ENCODE data around the gene TMIE.

The TMIE gene

GRCh38 chr3:46664188-46664970 is 36.8 kb upstream of the TMIE start:
- no peaks in the 10 kb centered on the region for H3K27me3 ChIP-seq (ENCODE audit: control insufficient read depth, insufficient read depth, low read length)
- H3K4me1 ChIP-seq (ENCODE audit: control insufficient read depth, low read depth, low read length) = peaks cover 29% of the 10 kb centered on the region
- H3K9ac ChIP-seq (ENCODE audit: low read length) = no peak overlapping the region
- H3K36me3 ChIP-seq (ENCODE audit: control insufficient read depth, low read depth, low read length) = no peaks in the 10 kb centered on the region
- H3K27ac ChIP-seq (ENCODE audit: low read length) = no peak overlapping the region
- H3K4me3 ChIP-seq (ENCODE audit: low read length) = no peak overlapping the region
- no peaks in the 10 kb centered on the region for H3K9me3 ChIP-seq (ENCODE audit: control insufficient read depth, low read depth, low read length)

DNA sequence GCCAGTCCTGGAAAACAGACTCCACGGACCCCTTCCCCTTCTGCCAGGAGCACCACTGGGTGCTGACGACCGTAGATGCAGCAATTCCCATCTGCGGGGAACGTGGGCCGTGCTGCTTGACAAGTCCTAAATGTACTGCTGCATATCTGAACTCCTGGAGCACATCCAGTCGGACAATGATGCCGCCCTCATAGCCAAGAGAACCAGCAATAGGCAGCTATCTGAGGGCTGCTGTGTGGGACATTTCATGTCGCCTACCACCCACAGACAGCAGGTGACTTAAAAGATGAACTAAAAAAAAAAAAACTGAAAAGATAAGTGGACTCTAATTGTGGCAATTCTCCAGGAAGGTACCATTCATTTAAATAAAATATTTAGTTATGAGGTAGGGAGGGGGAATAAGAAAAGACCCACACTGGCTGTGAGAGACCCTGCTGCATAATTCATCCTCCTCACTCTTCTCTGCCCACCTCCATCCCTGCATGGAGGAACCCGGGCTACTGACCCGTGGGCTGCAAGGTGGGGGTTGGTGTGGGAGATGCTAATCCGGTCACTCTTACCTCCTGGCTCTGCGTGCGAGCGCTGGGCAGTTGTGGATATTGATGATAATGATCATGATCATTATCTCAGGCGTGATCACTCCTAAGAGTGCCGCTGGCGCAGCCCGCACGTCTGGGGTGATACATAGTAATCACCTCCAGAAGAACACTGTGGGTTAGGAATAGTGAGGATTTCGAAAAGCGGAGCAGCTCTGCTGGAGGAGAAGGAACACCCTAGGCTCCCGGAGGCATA is 36.0 kb upstream of the TMIE start:
- H3K27ac ChIP-seq (ENCODE audit: low read length) = no peak overlapping the region
- H3K36me3 ChIP-seq (ENCODE audit: control insufficient read depth, low read depth, low read length) = no peaks in the 10 kb centered on the region
- H3K27me3 ChIP-seq (ENCODE audit: control insufficient read depth, insufficient read depth, low read length) = no peaks in the 10 kb centered on the region
- H3K4me3 ChIP-seq (ENCODE audit: low read length) = no peak overlapping the region
- H3K9me3 ChIP-seq (ENCODE audit: control insufficient read depth, low read depth, low read length) = no peaks in the 10 kb centered on the region
- H3K4me1 ChIP-seq (ENCODE audit: control insufficient read depth, low read depth, low read length) = peaks cover 22% of the 10 kb centered on the region
- no peak overlapping the region for H3K9ac ChIP-seq (ENCODE audit: low read length)

GRCh38 chr3:46665763-46666452 is 35.3 kb upstream of the TMIE start:
- Histone ChIP-seq H3K36me3 (ENCODE audit: control insufficient read depth, low read depth, low read length) (no peaks in the 10 kb centered on the region), H3K9ac (ENCODE audit: low read length) (no peak overlapping the region), H3K9me3 (ENCODE audit: control insufficient read depth, low read depth, low read length) (no peaks in the 10 kb centered on the region), H3K4me1 (ENCODE audit: control insufficient read depth, low read depth, low read length) (peaks cover 18% of the 10 kb centered on the region), H3K4me3 (ENCODE audit: low read length) (no peak overlapping the region), H3K27ac (ENCODE audit: low read length) (no peak overlapping the region), H3K27me3 (ENCODE audit: control insufficient read depth, insufficient read depth, low read length) (no peaks in the 10 kb centered on the region)

DNA sequence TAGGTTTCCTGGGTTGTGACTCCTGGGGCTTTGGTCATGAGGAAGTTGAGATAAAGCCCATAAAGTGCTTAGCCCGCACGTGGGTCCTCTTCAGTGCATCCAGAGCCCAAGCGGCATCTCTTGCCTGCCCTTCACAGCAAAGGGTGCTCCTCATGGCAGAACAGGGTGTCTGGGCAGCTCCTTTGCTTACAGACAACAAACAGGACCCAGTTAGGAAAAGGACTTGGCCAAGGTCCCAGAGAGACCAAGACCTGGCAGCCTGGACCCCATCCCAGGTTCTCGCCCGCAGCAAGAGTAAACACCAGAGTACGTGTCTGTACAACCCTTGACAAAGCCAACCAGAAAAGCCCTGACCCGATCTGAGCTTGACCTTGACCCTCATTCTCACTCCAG is 34.7 kb upstream of the TMIE start:
- H3K27me3 ChIP-seq (ENCODE audit: control insufficient read depth, insufficient read depth, low read length) = no peaks in the 10 kb centered on the region
- H3K4me3 ChIP-seq (ENCODE audit: low read length) = no peak overlapping the region
- no peak overlapping the region for H3K9ac ChIP-seq (ENCODE audit: low read length)
- no peaks in the 10 kb centered on the region for H3K9me3 ChIP-seq (ENCODE audit: control insufficient read depth, low read depth, low read length)
- peaks cover 13% of the 10 kb centered on the region for H3K4me1 ChIP-seq (ENCODE audit: control insufficient read depth, low read depth, low read length)
- H3K36me3 ChIP-seq (ENCODE audit: control insufficient read depth, low read depth, low read length) = no peaks in the 10 kb centered on the region
- H3K27ac ChIP-seq (ENCODE audit: low read length) = no peak overlapping the region

DNA sequence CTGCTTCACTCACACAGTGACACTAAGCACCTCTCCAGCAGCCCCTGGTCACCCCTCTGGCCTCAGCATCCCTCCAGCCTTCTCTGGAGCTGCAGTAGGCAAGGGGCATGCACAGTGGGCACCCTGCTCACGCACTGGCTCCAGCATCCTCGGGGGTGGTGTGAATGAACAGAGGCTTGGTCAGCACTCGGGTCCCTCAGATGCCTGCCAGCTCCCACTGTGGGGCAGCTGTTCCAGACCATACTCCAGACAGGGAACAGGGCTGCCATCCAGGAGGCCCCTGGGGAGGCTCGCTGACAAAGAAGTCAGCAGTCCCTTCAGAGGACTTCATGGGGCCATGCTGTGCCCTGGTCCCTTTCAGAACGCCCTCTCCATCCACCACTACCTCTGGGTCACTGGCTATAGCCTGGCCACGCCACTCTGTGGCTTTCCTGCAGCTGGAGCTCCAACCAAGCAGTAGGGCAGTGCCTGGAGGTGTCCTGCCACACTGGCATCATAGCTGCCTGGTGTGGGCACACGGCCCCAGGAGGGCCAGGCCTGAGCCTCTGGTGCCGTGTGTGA is 34.1 kb upstream of the TMIE start:
- no peak overlapping the region for H3K27ac ChIP-seq (ENCODE audit: low read length)
- H3K36me3 ChIP-seq (ENCODE audit: control insufficient read depth, low read depth, low read length) = no peaks in the 10 kb centered on the region
- H3K27me3 ChIP-seq (ENCODE audit: control insufficient read depth, insufficient read depth, low read length) = no peaks in the 10 kb centered on the region
- peaks cover 6% of the 10 kb centered on the region for H3K4me1 ChIP-seq (ENCODE audit: control insufficient read depth, low read depth, low read length)
- no peak overlapping the region for H3K9ac ChIP-seq (ENCODE audit: low read length)
- no peaks in the 10 kb centered on the region for H3K9me3 ChIP-seq (ENCODE audit: control insufficient read depth, low read depth, low read length)
- no peak overlapping the region for H3K4me3 ChIP-seq (ENCODE audit: low read length)

- Histone ChIP-seq H3K27me3 (ENCODE audit: control insufficient read depth, insufficient read depth, low read length) (no peaks in the 10 kb centered on the region), H3K4me3 (ENCODE audit: low read length) (no peak overlapping the region), H3K4me1 (ENCODE audit: control insufficient read depth, low read depth, low read length) (peaks cover under 1% of the 10 kb centered on the region), H3K36me3 (ENCODE audit: control insufficient read depth, low read depth, low read length) (no peaks in the 10 kb centered on the region), H3K9me3 (ENCODE audit: control insufficient read depth, low read depth, low read length) (no peaks in the 10 kb centered on the region), H3K27ac (ENCODE audit: low read length) (no peak overlapping the region), H3K9ac (ENCODE audit: low read length) (no peak overlapping the region)
These were observed 33.5 kb upstream of the TMIE start for GRCh38 chr3:46667657-46668056.

DNA sequence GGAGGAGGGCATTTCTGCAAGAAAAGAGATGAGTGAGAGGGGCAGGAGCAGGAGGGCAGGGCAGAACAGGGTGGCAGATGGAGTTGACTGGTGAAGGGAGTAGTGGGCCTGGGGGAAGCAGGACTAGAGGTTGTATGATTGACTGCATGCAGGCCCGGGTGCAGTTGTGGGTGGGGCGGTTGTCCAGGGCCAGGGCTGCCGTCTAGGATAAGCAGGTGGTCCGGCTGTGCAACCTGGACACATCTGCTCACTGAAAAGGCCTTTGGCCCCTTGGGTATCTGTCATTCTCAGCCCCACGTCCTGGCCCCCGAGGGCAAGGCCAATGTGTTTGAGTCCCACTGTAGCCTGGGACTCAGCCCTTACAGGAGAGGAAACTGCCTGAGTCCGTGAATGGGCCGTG is 33.1 kb upstream of the TMIE start:
- no peak overlapping the region for H3K9ac ChIP-seq (ENCODE audit: low read length)
- no peaks in the 10 kb centered on the region for H3K9me3 ChIP-seq (ENCODE audit: control insufficient read depth, low read depth, low read length)
- no peaks in the 10 kb centered on the region for H3K36me3 ChIP-seq (ENCODE audit: control insufficient read depth, low read depth, low read length)
- H3K4me1 ChIP-seq (ENCODE audit: control insufficient read depth, low read depth, low read length) = no peaks in the 10 kb centered on the region
- H3K27me3 ChIP-seq (ENCODE audit: control insufficient read depth, insufficient read depth, low read length) = no peaks in the 10 kb centered on the region
- no peak overlapping the region for H3K27ac ChIP-seq (ENCODE audit: low read length)
- no peak overlapping the region for H3K4me3 ChIP-seq (ENCODE audit: low read length)

DNA sequence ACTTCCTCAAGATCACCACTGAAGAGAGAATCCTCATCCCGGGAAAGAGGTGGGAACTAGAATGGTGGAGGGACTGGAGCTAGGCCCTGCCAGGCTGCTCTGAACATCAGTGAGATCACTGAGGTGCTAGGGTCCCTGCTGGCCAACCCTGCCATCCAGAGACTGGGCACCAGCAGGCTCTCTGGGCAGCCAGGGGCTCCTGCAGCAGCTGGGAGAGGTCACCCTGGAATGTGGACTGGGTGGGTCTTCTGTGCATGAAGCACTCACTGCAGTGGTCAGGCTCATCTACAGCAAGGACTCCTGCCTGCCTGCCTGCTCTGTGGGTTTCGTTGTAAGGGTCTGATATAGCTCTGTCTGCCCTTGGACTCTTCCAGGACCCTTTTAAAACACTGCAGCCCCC is 32.6 kb upstream of the TMIE start:
- H3K36me3 ChIP-seq (ENCODE audit: control insufficient read depth, low read depth, low read length) = no peaks in the 10 kb centered on the region
- no peaks in the 10 kb centered on the region for H3K9me3 ChIP-seq (ENCODE audit: control insufficient read depth, low read depth, low read length)
- no peak overlapping the region for H3K9ac ChIP-seq (ENCODE audit: low read length)
- no peaks in the 10 kb centered on the region for H3K27me3 ChIP-seq (ENCODE audit: control insufficient read depth, insufficient read depth, low read length)
- H3K4me1 ChIP-seq (ENCODE audit: control insufficient read depth, low read depth, low read length) = no peaks in the 10 kb centered on the region
- H3K4me3 ChIP-seq (ENCODE audit: low read length) = no peak overlapping the region
- H3K27ac ChIP-seq (ENCODE audit: low read length) = no peak overlapping the region

DNA sequence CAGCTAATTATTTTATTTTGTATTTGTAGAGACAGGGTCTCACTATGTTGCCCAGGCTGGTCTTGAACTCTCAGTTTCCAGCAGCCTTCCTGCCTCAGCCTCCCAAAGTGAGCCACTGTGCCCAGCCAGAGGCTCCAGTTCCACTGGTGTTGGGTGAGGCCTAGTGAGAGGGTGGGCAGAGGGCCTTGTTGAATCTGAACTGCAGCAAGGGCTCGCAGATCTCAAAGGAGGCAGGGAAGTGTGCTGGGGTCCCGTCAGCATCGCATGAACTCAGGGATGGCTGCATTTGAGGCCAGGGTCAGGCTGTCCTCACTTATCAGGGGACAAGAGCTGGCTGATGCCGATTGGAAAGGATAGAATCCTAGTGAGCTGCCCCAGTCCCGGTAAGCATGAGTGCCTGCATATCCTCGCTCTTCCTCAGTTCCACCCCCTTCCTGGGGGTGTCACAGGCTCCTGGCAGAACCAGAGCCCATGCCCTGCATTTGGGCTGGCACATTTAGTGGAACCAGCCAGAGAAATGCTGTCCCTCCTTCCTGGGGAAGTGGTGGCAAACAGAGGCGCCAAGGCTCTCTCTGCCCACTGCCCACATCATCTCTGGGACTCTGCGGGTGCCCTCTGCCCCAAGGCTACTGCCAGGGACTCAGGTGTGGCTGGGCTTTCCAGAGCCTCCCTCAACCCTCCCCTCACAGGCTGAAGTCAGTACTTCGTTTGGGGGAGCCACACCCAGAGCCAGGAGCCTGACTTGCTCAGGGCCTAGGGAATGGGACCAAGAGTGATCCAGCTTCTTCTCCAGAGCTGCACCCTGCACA is 31.8 kb upstream of the TMIE start:
- Histone ChIP-seq H3K36me3 (ENCODE audit: control insufficient read depth, low read depth, low read length) (no peaks in the 10 kb centered on the region), H3K4me1 (ENCODE audit: control insufficient read depth, low read depth, low read length) (no peaks in the 10 kb centered on the region), H3K9me3 (ENCODE audit: control insufficient read depth, low read depth, low read length) (no peaks in the 10 kb centered on the region), H3K27ac (ENCODE audit: low read length) (no peak overlapping the region), H3K9ac (ENCODE audit: low read length) (no peak overlapping the region), H3K27me3 (ENCODE audit: control insufficient read depth, insufficient read depth, low read length) (no peaks in the 10 kb centered on the region), H3K4me3 (ENCODE audit: low read length) (no peak overlapping the region)

DNA sequence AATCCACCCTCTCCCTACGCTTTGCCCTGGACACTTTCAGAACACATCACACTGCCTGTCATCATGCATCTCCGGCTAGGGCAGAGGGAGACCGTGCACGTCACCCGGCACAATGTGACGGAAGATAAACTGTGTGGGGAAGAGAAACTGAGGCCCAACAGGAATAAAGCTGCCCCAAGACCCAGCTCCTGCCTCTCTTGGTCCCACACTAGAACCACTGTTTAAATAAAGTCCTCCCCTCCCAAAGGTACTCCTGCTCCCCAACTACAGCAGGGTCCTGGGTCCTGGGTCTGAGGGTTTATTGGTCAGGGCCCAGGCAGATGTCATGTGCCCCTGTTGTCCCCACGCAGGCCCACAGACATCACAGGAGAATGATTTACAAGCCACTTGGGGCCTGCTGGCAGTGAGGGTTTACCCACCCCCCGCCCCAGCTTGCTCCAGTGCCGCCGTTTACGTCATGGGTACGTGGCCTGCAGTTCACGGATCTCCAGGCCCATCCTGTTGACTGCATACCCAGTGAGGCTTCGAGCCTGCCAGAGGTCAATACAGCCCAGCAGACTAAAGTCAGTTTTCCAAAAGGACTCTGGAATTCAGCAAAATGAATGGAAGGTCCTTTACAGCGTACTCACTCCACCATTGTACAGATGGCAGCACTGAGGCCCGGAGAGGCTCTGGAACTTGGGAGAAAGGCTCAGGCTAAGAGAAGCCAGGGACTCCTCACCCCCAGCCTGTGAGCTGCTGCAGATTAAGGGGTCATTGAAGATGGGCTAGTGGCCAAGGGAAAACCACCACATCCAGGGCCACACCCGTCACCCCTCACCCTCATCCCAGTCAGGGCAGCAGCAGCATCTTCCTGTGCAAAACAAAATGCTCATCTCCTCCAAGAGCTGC is 30.9 kb upstream of the TMIE start:
- Histone ChIP-seq H3K4me1 (ENCODE audit: control insufficient read depth, low read depth, low read length) (no peaks in the 10 kb centered on the region), H3K4me3 (ENCODE audit: low read length) (no peak overlapping the region), H3K27ac (ENCODE audit: low read length) (no peak overlapping the region), H3K27me3 (ENCODE audit: control insufficient read depth, insufficient read depth, low read length) (no peaks in the 10 kb centered on the region), H3K9ac (ENCODE audit: low read length) (no peak overlapping the region), H3K9me3 (ENCODE audit: control insufficient read depth, low read depth, low read length) (no peaks in the 10 kb centered on the region), H3K36me3 (ENCODE audit: control insufficient read depth, low read depth, low read length) (no peaks in the 10 kb centered on the region)
